ENCODE data around the gene SAMD4A.
A peak's percentile ranks its signal among the peaks of the same experiment; 100 is the strongest.

SAMD4A gene

GRCh38 chr14:54651649-54652048, 84.7 kb downstream of the SAMD4A start:
- Histone ChIP-seq H3K4me1 (peaks cover 32% of the 10 kb centered on the region), H3K4me3 (no peak overlapping the region)
- in situ Hi-C loops (cut with MboI; ENCODE audit: low sequenced_read_pairs), result no loop called here

GRCh38 chr14:54652188-54652587, 85.3 kb downstream of the SAMD4A start:
- in situ Hi-C loops (cut with MboI; ENCODE audit: low sequenced_read_pairs), result no loop called here
- H3K27me3 ChIP-seq (ENCODE audit: low read depth), result no peaks in the 10 kb centered on the region
- no peak overlapping the region for H3K4me3 ChIP-seq
- peak; percentile 78 to 82 for DNase-seq (ENCODE audit: low spot score in 2 of 2)
- no peaks in the 10 kb centered on the region for H3K36me3 ChIP-seq (replicated peaks)
- peaks cover 32% of the 10 kb centered on the region for H3K4me1 ChIP-seq
- H3K9me3 ChIP-seq, result no peaks in the 10 kb centered on the region

More at GRCh38 chr14:54651649-54652048, 84.7 kb downstream of the SAMD4A start:
- Histone ChIP-seq H3K9me3 (no peaks in the 10 kb centered on the region), H3K36me3 (replicated peaks) (no peaks in the 10 kb centered on the region), H3K27me3 (ENCODE audit: low read depth) (no peaks in the 10 kb centered on the region)
- no peak for DNase-seq (ENCODE audit: low spot score in 2 of 2)

GRCh38 chr14:54652605-54653052, 85.7 kb downstream of the SAMD4A start:
- no peaks in the 10 kb centered on the region for H3K27me3 ChIP-seq (ENCODE audit: low read depth)
- peak in 1 of 2 experiments; percentile 58 for DNase-seq (ENCODE audit: low spot score in 2 of 2)
- no peaks in the 10 kb centered on the region for H3K36me3 ChIP-seq (replicated peaks)
- H3K4me1 ChIP-seq, result peaks cover 32% of the 10 kb centered on the region
- H3K9me3 ChIP-seq, result no peaks in the 10 kb centered on the region
- H3K4me3 ChIP-seq, result no peak overlapping the region
- in situ Hi-C loops (cut with MboI; ENCODE audit: low sequenced_read_pairs), result no loop called here

- in situ Hi-C loops (cut with MboI; ENCODE audit: low sequenced_read_pairs), result no loop called here
- no peak for DNase-seq (ENCODE audit: low spot score in 2 of 2)
- no peak overlapping the region for H3K4me3 ChIP-seq
Measured at GRCh38 chr14:54653712-54654469, 87.0 kb downstream of the SAMD4A start.

GRCh38 chr14:54654605-54655004, 87.7 kb downstream of the SAMD4A start:
- no peaks in the 10 kb centered on the region for H3K36me3 ChIP-seq (replicated peaks)
- DNase-seq (ENCODE audit: low spot score in 2 of 2), result no peak
- H3K4me1 ChIP-seq, result peaks cover 31% of the 10 kb centered on the region
- no peaks in the 10 kb centered on the region for H3K27me3 ChIP-seq (ENCODE audit: low read depth)
- in situ Hi-C loops (cut with MboI; ENCODE audit: low sequenced_read_pairs), result no loop called here
- H3K4me3 ChIP-seq, result no peak overlapping the region
- H3K9me3 ChIP-seq, result no peaks in the 10 kb centered on the region

More at GRCh38 chr14:54653712-54654469, 87.0 kb downstream of the SAMD4A start:
- Histone ChIP-seq H3K9me3 (no peaks in the 10 kb centered on the region), H3K27me3 (ENCODE audit: low read depth) (no peaks in the 10 kb centered on the region), H3K36me3 (replicated peaks) (no peaks in the 10 kb centered on the region), H3K4me1 (peaks cover 32% of the 10 kb centered on the region)

GRCh38 chr14:54658836-54659235, 91.9 kb downstream of the SAMD4A start:
- H3K4me3 ChIP-seq, result no peak overlapping the region
- no peaks in the 10 kb centered on the region for H3K9me3 ChIP-seq
- H3K27me3 ChIP-seq (ENCODE audit: low read depth), result no peaks in the 10 kb centered on the region
- peaks cover 7% of the 10 kb centered on the region for H3K4me1 ChIP-seq
- no peak for DNase-seq (ENCODE audit: low spot score in 2 of 2)
- in situ Hi-C loops (cut with MboI; ENCODE audit: low sequenced_read_pairs), result no loop called here
- no peaks in the 10 kb centered on the region for H3K36me3 ChIP-seq (replicated peaks)

- Histone ChIP-seq H3K4me3 (no peak overlapping the region), H3K4me1 (peaks cover 12% of the 10 kb centered on the region), H3K36me3 (replicated peaks) (no peaks in the 10 kb centered on the region), H3K27me3 (ENCODE audit: low read depth) (no peaks in the 10 kb centered on the region), H3K9me3 (no peaks in the 10 kb centered on the region)
- no peak for DNase-seq (ENCODE audit: low spot score in 2 of 2)
- in situ Hi-C loops (cut with MboI; ENCODE audit: low sequenced_read_pairs), result no loop called here
Measured at GRCh38 chr14:54659365-54659764, 92.4 kb downstream of the SAMD4A start.

- no peaks in the 10 kb centered on the region for H3K27me3 ChIP-seq (ENCODE audit: low read depth)
- H3K4me3 ChIP-seq, result no peak overlapping the region
- H3K9me3 ChIP-seq, result no peaks in the 10 kb centered on the region
- H3K36me3 ChIP-seq (replicated peaks), result no peaks in the 10 kb centered on the region
- DNase-seq (ENCODE audit: low spot score in 2 of 2), result no peak
- in situ Hi-C loops (cut with MboI; ENCODE audit: low sequenced_read_pairs), result no loop called here
- H3K4me1 ChIP-seq, result peaks cover 25% of the 10 kb centered on the region
Measured at GRCh38 chr14:54660604-54661111, 93.7 kb downstream of the SAMD4A start.

GRCh38 chr14:54662491-54663133, 95.7 kb downstream of the SAMD4A start:
- Histone ChIP-seq H3K4me3 (no peak overlapping the region), H3K4me1 (peaks cover 39% of the 10 kb centered on the region), H3K36me3 (replicated peaks) (no peaks in the 10 kb centered on the region), H3K27me3 (ENCODE audit: low read depth) (no peaks in the 10 kb centered on the region), H3K9me3 (no peaks in the 10 kb centered on the region)
- no peak for DNase-seq (ENCODE audit: low spot score in 2 of 2)
- in situ Hi-C loops (cut with MboI; ENCODE audit: low sequenced_read_pairs), result no loop called here

- Histone ChIP-seq H3K4me3 (no peak overlapping the region), H3K9me3 (no peaks in the 10 kb centered on the region), H3K27me3 (ENCODE audit: low read depth) (no peaks in the 10 kb centered on the region), H3K4me1 (peaks cover 45% of the 10 kb centered on the region), H3K36me3 (replicated peaks) (no peaks in the 10 kb centered on the region)
- no peak for DNase-seq (ENCODE audit: low spot score in 2 of 2)
- in situ Hi-C loops (cut with MboI; ENCODE audit: low sequenced_read_pairs), result no loop called here
Measured at GRCh38 chr14:54664961-54665360, 98.0 kb downstream of the SAMD4A start.

- Histone ChIP-seq H3K27me3 (ENCODE audit: low read depth) (no peaks in the 10 kb centered on the region), H3K9me3 (no peaks in the 10 kb centered on the region), H3K4me1 (peaks cover 55% of the 10 kb centered on the region), H3K4me3 (no peak overlapping the region), H3K36me3 (replicated peaks) (no peaks in the 10 kb centered on the region)
- no peak for DNase-seq (ENCODE audit: low spot score in 2 of 2)
- in situ Hi-C loops (cut with MboI; ENCODE audit: low sequenced_read_pairs), result no loop called here
Measured at GRCh38 chr14:54665946-54666345, 99.0 kb downstream of the SAMD4A start.

GRCh38 chr14:54667026-54667744, 100.3 kb downstream of the SAMD4A start:
- Histone ChIP-seq H3K9me3 (no peaks in the 10 kb centered on the region), H3K36me3 (replicated peaks) (no peaks in the 10 kb centered on the region), H3K4me1 (peaks cover 64% of the 10 kb centered on the region), H3K4me3 (no peak overlapping the region), H3K27me3 (ENCODE audit: low read depth) (no peaks in the 10 kb centered on the region)
- no peak for DNase-seq (ENCODE audit: low spot score in 2 of 2)
- in situ Hi-C loops (cut with MboI; ENCODE audit: low sequenced_read_pairs), result no loop called here

- no peaks in the 10 kb centered on the region for H3K36me3 ChIP-seq (replicated peaks)
- in situ Hi-C loops (cut with MboI; ENCODE audit: low sequenced_read_pairs), result no loop called here
- peaks cover 69% of the 10 kb centered on the region for H3K4me1 ChIP-seq
- H3K27me3 ChIP-seq (ENCODE audit: low read depth), result no peaks in the 10 kb centered on the region
- H3K9me3 ChIP-seq, result no peaks in the 10 kb centered on the region
- no peak overlapping the region for H3K4me3 ChIP-seq
- DNase-seq (ENCODE audit: low spot score in 2 of 2), result no peak
Measured at GRCh38 chr14:54667764-54668163, 100.8 kb downstream of the SAMD4A start.
